ENCODE results near the gene UGT1A5.

- TF ChIP-seq RAD21 (IDR thresholded peaks at IDR 0.05; ENCODE audit: low read length): no peak
- TF ChIP-seq CTCF (conservative IDR thresholded peaks at IDR 0.05; ENCODE audit: low read depth, low read length): no peak
- TF ChIP-seq FOS (IDR thresholded peaks at IDR 0.05; ENCODE audit: low read depth, low read length): no peak
- no peak for TF ChIP-seq USF2 (IDR thresholded peaks at IDR 0.05; ENCODE audit: low read depth, low read length)
- no peak for TF ChIP-seq RCOR1 (IDR thresholded peaks at IDR 0.05; ENCODE audit: insufficient replicate concordance, low read length)
- TF ChIP-seq CEBPB (IDR thresholded peaks at IDR 0.05; ENCODE audit: low read depth, low read length): no peak
- no peak for TF ChIP-seq MXI1 (IDR thresholded peaks at IDR 0.05; ENCODE audit: borderline replicate concordance, low read depth, low read length)
- TF ChIP-seq POLR2A (IDR thresholded peaks at IDR 0.05; ENCODE audit: low read depth, low read length): no peak
- TF ChIP-seq NFE2L2 (IDR thresholded peaks at IDR 0.05; ENCODE audit: low read depth, low read length): no peak
- TF ChIP-seq MAFK (IDR thresholded peaks at IDR 0.05; ENCODE audit: low read depth, low read length): no peak
- TF ChIP-seq ELK1 (IDR thresholded peaks at IDR 0.05; ENCODE audit: borderline replicate concordance, low read depth, low read length): no peak
- TF ChIP-seq SMC3 (IDR thresholded peaks at IDR 0.05; ENCODE audit: low read depth, low read length): no peak
- no peak for TF ChIP-seq BHLHE40 (IDR thresholded peaks at IDR 0.05; ENCODE audit: low read depth, low read length)
- no peak for TF ChIP-seq RFX5 (IDR thresholded peaks at IDR 0.05; ENCODE audit: low read depth, low read length)
Measured at GRCh38 chr2:233800208-233800607, 87.5 kb downstream of the UGT1A5 start.
